GM19463 (cell line): ENCODE measurements around the gene TRNAU1AP.
"Not testable (repeated sequence)": the region's sequence is repeated elsewhere in the genome, so short reads cannot be mapped to it uniquely, and the experiment has no call there.

Experiments
- ATAC-seq: cut with Tn5 transposase; IDR thresholded peaks from one replicate; pipeline ENCODE4 v1.9.1; 2021; ENCODE audit warnings: mild to moderate bottlenecking, moderate library complexity; ENCODE audit not compliant: unreplicated experiment

Gene TRNAU1AP

GRCh38 chr1:28552758-28553663 is at the start of gene TRNAU1AP:
Gene TRNAU1AP (plus strand): TSS chr1:28553085. CDS start chr1:28553111, 26 bp downstream.
- ATAC-seq, result peak; percentile 90

- ATAC-seq, result no peak
Observed at GRCh38 chr1:28503117-28503516, 49.8 kb upstream of the TRNAU1AP start.

- ATAC-seq, result peak; percentile 77
Observed at GRCh38 chr1:28505406-28506187, 47.3 kb upstream of the TRNAU1AP start, which contains the start of gene RCC1. Gene RCC1 (plus strand): TSS chr1:28506043. CDS start chr1:28529867, 23,824 bp downstream.

- no peak for ATAC-seq
Observed at GRCh38 chr1:28506907-28507246, 46.0 kb upstream of the TRNAU1AP start.

GRCh38 chr1:28507247-28507645 is 45.6 kb upstream of the TRNAU1AP start:
- ATAC-seq, result no peak

GRCh38 chr1:28507646-28508434 is 45.0 kb upstream of the TRNAU1AP start:
- ATAC-seq, result no peak

GRCh38 chr1:28508435-28508754 is 44.5 kb upstream of the TRNAU1AP start:
- ATAC-seq, result no peak

GRCh38 chr1:28509705-28510272 is 43.1 kb upstream of the TRNAU1AP start:
- no peak for ATAC-seq

- ATAC-seq, result no peak
Observed at GRCh38 chr1:28510273-28510969, 42.5 kb upstream of the TRNAU1AP start.

GRCh38 chr1:28510970-28511440 is 41.9 kb upstream of the TRNAU1AP start:
- no peak for ATAC-seq

GRCh38 chr1:28512058-28512611 is 40.8 kb upstream of the TRNAU1AP start:
- ATAC-seq, result no peak

- not testable (repeated sequence) for ATAC-seq
Observed at GRCh38 chr1:28514445-28514933, 38.4 kb upstream of the TRNAU1AP start.

- ATAC-seq, result no peak
Observed at GRCh38 chr1:28516518-28516956, 36.3 kb upstream of the TRNAU1AP start.

- no peak for ATAC-seq
Observed at GRCh38 chr1:28517649-28517999, 35.3 kb upstream of the TRNAU1AP start.

- peak; percentile 69 for ATAC-seq
Observed at GRCh38 chr1:28518000-28518744, 34.7 kb upstream of the TRNAU1AP start.

GRCh38 chr1:28518745-28519341 is 34.0 kb upstream of the TRNAU1AP start:
- ATAC-seq, result no peak

- ATAC-seq, result no peak
Observed at GRCh38 chr1:28519946-28520725, 32.7 kb upstream of the TRNAU1AP start.

- not testable (repeated sequence) for ATAC-seq
Observed at GRCh38 chr1:28520796-28521195, 32.1 kb upstream of the TRNAU1AP start.
